ENCODE measurements around the gene GLT8D2.

GLT8D2 gene

GRCh38 chr12:104026841-104027599, 23.0 kb downstream of the GLT8D2 start:
- Histone ChIP-seq H3K9me2 (replicated peaks; ENCODE audit: insufficient read depth, low read length) (no peaks in the 10 kb centered on the region), H3K27me3 (ENCODE audit: low read length) (no peaks in the 10 kb centered on the region), H3K9ac (ENCODE audit: low read length) (no peak overlapping the region), H4K20me1 (ENCODE audit: low read depth, low read length) (no peaks in the 10 kb centered on the region), H2AFZ (ENCODE audit: low read depth, low read length, severe bottlenecking) (no peak overlapping the region), H3K27ac (ENCODE audit: low read depth, low read length) (no peak overlapping the region), H3K36me3 (ENCODE audit: low read length) (no peaks in the 10 kb centered on the region), H3K9me3 (ENCODE audit: insufficient read depth, low read length) (no peaks in the 10 kb centered on the region), H3K79me2 (ENCODE audit: insufficient read depth, low read length) (no peaks in the 10 kb centered on the region), H3F3A (ENCODE audit: insufficient read depth) (no peaks in the 10 kb centered on the region), H3K4me3 (ENCODE audit: insufficient read depth, low read length, poor library complexity, severe bottlenecking) (no peak overlapping the region), H3K4me2 (ENCODE audit: low read depth, low read length, poor library complexity, severe bottlenecking) (no peak overlapping the region)
- TF ChIP-seq, protein P1, sequence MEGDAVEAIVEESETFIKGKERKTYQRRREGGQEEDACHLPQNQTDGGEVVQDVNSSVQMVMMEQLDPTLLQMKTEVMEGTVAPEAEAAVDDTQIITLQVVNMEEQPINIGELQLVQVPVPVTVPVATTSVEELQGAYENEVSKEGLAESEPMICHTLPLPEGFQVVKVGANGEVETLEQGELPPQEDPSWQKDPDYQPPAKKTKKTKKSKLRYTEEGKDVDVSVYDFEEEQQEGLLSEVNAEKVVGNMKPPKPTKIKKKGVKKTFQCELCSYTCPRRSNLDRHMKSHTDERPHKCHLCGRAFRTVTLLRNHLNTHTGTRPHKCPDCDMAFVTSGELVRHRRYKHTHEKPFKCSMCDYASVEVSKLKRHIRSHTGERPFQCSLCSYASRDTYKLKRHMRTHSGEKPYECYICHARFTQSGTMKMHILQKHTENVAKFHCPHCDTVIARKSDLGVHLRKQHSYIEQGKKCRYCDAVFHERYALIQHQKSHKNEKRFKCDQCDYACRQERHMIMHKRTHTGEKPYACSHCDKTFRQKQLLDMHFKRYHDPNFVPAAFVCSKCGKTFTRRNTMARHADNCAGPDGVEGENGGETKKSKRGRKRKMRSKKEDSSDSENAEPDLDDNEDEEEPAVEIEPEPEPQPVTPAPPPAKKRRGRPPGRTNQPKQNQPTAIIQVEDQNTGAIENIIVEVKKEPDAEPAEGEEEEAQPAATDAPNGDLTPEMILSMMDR (IDR thresholded peaks at IDR 0.05; ENCODE audit: insufficient read depth, low read length, poor library complexity, severe bottlenecking): no peak
- no peak for TF ChIP-seq EZH2phosphoT487 (conservative IDR thresholded peaks at IDR 0.05; ENCODE audit: low read length)

DNA sequence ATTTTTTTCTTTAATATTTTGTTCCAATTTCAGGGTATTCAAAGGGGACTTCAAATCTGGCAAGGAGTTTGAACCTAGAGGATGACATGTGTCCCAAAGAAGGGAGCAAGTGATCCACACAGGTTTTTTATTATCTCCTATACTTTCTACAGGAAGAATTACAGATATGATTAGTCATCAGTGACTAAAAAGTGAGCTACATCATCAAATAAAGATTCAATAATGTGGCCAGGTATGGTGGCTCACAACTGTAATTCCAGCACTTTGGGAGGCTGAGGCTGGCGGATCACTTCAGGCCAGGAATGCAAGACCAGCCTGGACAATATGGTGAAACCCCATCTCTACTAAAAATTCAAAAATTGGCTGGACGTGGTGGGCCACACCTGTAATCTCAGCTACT, 24.2 kb downstream of the GLT8D2 start:
- Histone ChIP-seq H3K27me3 (ENCODE audit: low read length) (no peaks in the 10 kb centered on the region), H3F3A (ENCODE audit: insufficient read depth) (no peaks in the 10 kb centered on the region), H2AFZ (ENCODE audit: low read depth, low read length, severe bottlenecking) (no peak overlapping the region), H3K27ac (ENCODE audit: low read depth, low read length) (no peak overlapping the region), H3K79me2 (ENCODE audit: insufficient read depth, low read length) (no peaks in the 10 kb centered on the region), H3K4me2 (ENCODE audit: low read depth, low read length, poor library complexity, severe bottlenecking) (no peak overlapping the region), H3K4me3 (ENCODE audit: insufficient read depth, low read length, poor library complexity, severe bottlenecking) (no peak overlapping the region), H3K36me3 (ENCODE audit: low read length) (no peaks in the 10 kb centered on the region), H4K20me1 (ENCODE audit: low read depth, low read length) (no peaks in the 10 kb centered on the region), H3K9me2 (replicated peaks; ENCODE audit: insufficient read depth, low read length) (no peaks in the 10 kb centered on the region), H3K9me3 (ENCODE audit: insufficient read depth, low read length) (no peaks in the 10 kb centered on the region), H3K9ac (ENCODE audit: low read length) (no peak overlapping the region)
- no peak for TF ChIP-seq EZH2phosphoT487 (conservative IDR thresholded peaks at IDR 0.05; ENCODE audit: low read length)
- TF ChIP-seq, protein P1 (IDR thresholded peaks at IDR 0.05; ENCODE audit: insufficient read depth, low read length, poor library complexity, severe bottlenecking): no peak

DNA sequence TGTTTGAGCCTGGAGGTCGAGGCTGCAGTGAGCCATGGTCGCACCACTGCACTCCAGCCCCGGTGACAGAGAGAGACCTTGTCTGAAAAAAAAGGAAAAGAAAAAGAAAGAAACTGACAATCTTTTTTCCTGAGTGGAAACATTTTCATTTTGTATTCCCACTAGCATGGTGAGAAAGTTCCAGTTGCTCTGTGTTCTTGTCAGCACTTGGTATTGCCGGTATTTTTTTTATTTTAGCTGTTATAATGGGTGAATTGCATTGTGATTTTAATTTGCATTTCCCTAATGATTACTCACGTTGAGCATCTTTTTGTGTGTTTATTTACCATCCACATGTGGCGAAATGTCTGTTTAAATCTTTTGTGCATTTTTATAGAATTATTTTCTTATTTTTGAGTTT, 25.6 kb downstream of the GLT8D2 start:
- no peaks in the 10 kb centered on the region for H3K27me3 ChIP-seq (ENCODE audit: low read length)
- H3K79me2 ChIP-seq (ENCODE audit: insufficient read depth, low read length): no peaks in the 10 kb centered on the region
- H2AFZ ChIP-seq (ENCODE audit: low read depth, low read length, severe bottlenecking): no peak overlapping the region
- H3K9me2 ChIP-seq (replicated peaks; ENCODE audit: insufficient read depth, low read length): no peaks in the 10 kb centered on the region
- no peak overlapping the region for H3K9ac ChIP-seq (ENCODE audit: low read length)
- no peak overlapping the region for H3K4me3 ChIP-seq (ENCODE audit: insufficient read depth, low read length, poor library complexity, severe bottlenecking)
- no peaks in the 10 kb centered on the region for H3K36me3 ChIP-seq (ENCODE audit: low read length)
- no peak overlapping the region for H3K4me2 ChIP-seq (ENCODE audit: low read depth, low read length, poor library complexity, severe bottlenecking)
- TF ChIP-seq, protein P1 (IDR thresholded peaks at IDR 0.05; ENCODE audit: insufficient read depth, low read length, poor library complexity, severe bottlenecking): no peak
- TF ChIP-seq EZH2phosphoT487 (conservative IDR thresholded peaks at IDR 0.05; ENCODE audit: low read length): no peak
- no peaks in the 10 kb centered on the region for H3F3A ChIP-seq (ENCODE audit: insufficient read depth)
- no peaks in the 10 kb centered on the region for H3K9me3 ChIP-seq (ENCODE audit: insufficient read depth, low read length)
- no peak overlapping the region for H3K27ac ChIP-seq (ENCODE audit: low read depth, low read length)
- no peaks in the 10 kb centered on the region for H4K20me1 ChIP-seq (ENCODE audit: low read depth, low read length)
